T-cell (primary cell): ENCODE results near the gene STEAP3. TPM values are rescaled to one million over a fixed set of nuclear protein-coding genes. Genes with fewer than 3 reads are reported as not detected.

Experiments
- ATAC-seq, 4 experiments: fragments of 200-7000 bp in 3 of 4; fragments of 150-1000 bp in 1 of 4; cut with Tn5 transposase; replicated peaks in 1 of 4; 1 replicate in 3 of 4; 2 replicates in 1 of 4; pipeline ENCODE4 v1.10.0; 2021; ENCODE audit warnings: moderate library complexity in 3 of 4, mild to moderate bottlenecking in 2 of 4, moderate number of reproducible peaks in 1 of 4
- CTCF ChIA-PET, 2 donors: fragments of 300-600 bp; sonication (Branson Sonifier 250); formaldehyde crosslinking; loops; one replicate each; lab custom pipeline; 2022; ENCODE audit warnings: antibody characterized with exemption in 2 of 2; lab: Charles Lee
- POLR2A ChIA-PET, 2 donors: fragments of 300-600 bp; sonication (Branson Sonifier 250); formaldehyde crosslinking; loops; one replicate each; lab custom pipeline; 2022; ENCODE audit warnings: antibody characterized with exemption in 2 of 2; lab: Charles Lee
- DNase-seq, 35 experiments: peaks; one replicate each; pipeline versions ENCODE4 v3.0.0 to v3.0.0-alpha.2; 2013 to 2023
- H3K27ac ChIP-seq: one replicate; pipeline ENCODE4 v1.5.1; 2013; ENCODE audit warnings: low read length
- H3K27me3 ChIP-seq, 2 experiments: replicated peaks in 1 of 2; 1 replicate in 1 of 2; 2 replicates in 1 of 2; pipeline versions ENCODE4 v1.6.1 to v1.7.0; 2013; ENCODE audit warnings: low read length in 1 of 2, mixed read lengths in 1 of 2; ENCODE audit not compliant: control insufficient read depth in 2 of 2, insufficient read depth in 2 of 2; ENCODE audit errors: extremely low read depth in 1 of 2
- H3K36me3 ChIP-seq, 2 donors: 1 replicate in 1 of 2; 2 replicates in 1 of 2; pipeline versions ENCODE4 v1.6.1 to v1.7.0; 2013; ENCODE audit warnings: low read length in 1 of 2; ENCODE audit not compliant: control insufficient read depth in 2 of 2, insufficient read depth in 1 of 2; ENCODE audit errors: extremely low read depth in 1 of 2
- H3K4me1 ChIP-seq, 2 experiments: 1 replicate in 1 of 2; 2 replicates in 1 of 2; pipeline versions ENCODE4 v1.6.1 to v1.7.0; 2013; ENCODE audit warnings: low read length in 2 of 2, mixed read lengths in 1 of 2; ENCODE audit not compliant: insufficient read depth in 2 of 2, control insufficient read depth in 1 of 2; ENCODE audit errors: extremely low read depth in 1 of 2
- H3K4me3 ChIP-seq, 2 donors: 1 replicate in 1 of 2; 2 replicates in 1 of 2; pipeline versions ENCODE4 v1.5.1 to v1.7.0; 2013; ENCODE audit warnings: mild to moderate bottlenecking in 2 of 2, low read length in 1 of 2, moderate library complexity in 1 of 2; ENCODE audit not compliant: control insufficient read depth in 1 of 2; ENCODE audit errors: extremely low read depth in 1 of 2
- H3K9me3 ChIP-seq: 2 replicates; pipeline ENCODE4 v1.7.0; 2013
- H3K27ac Mint-ChIP-seq, 2 donors: one replicate each; pipeline ENCODE4 v1.8.0; 2020 to 2021; ENCODE audit warnings: mild to moderate bottlenecking in 2 of 2, mixed read lengths in 2 of 2
- H3K27me3 Mint-ChIP-seq, 2 donors: one replicate each; pipeline ENCODE4 v1.8.0; 2021 to 2022; ENCODE audit warnings: mixed read lengths in 2 of 2
- H3K36me3 Mint-ChIP-seq: one replicate; pipeline ENCODE4 v1.8.0; 2021; ENCODE audit warnings: mixed read lengths
- H3K4me1 Mint-ChIP-seq, 3 donors: one replicate each; pipeline ENCODE4 v1.8.0; 2020 to 2022; ENCODE audit warnings: mixed read lengths in 3 of 3, mild to moderate bottlenecking in 1 of 3
- H3K4me3 Mint-ChIP-seq, 3 donors: one replicate each; pipeline ENCODE4 v1.8.0; 2020 to 2022; ENCODE audit warnings: mild to moderate bottlenecking in 3 of 3, mixed read lengths in 3 of 3, moderate library complexity in 3 of 3
- H3K9me3 Mint-ChIP-seq, 3 donors: one replicate each; pipeline ENCODE4 v1.8.0; 2020 to 2022; ENCODE audit warnings: mixed read lengths in 3 of 3
- WGBS: methylation state at CpG from one replicate; pipeline ENCODE4 v1.1.5; 2013; ENCODE audit warnings: missing lambda C conversion rate; ENCODE audit not compliant: insufficient coverage; 5-methylcytosine and 5-hydroxymethylcytosine counted together
- total RNA-seq, 35 experiments: library from RNA in 6 of 35; stranded (reverse) in 6 of 35; fragments of 120-200 nt in 1 of 35; gene quantifications; one replicate each; pipeline versions ENCODE4 v1.2.1 to v1.2.4 and lab custom pipeline; 2013 to 2026

Gene STEAP3
- total RNA-seq, 5 donors from 2014 or later (not counting 1 experiment from before 2014, with no cell fraction given): 0.20 to 0.46 (median 0.23) TPM

- WGBS: 95% methylated on average over 3 of the region's 4 CpGs
- H3K4me3 Mint-ChIP-seq: no peak overlapping the region
- H3K4me1 ChIP-seq: no peaks in the 10 kb centered on the region
- no peak overlapping the region for H3K27ac Mint-ChIP-seq
- H3K4me1 Mint-ChIP-seq: no peaks in the 10 kb centered on the region
- H3K9me3 Mint-ChIP-seq: no peaks in the 10 kb centered on the region
- no peak for DNase-seq
- no peak overlapping the region for H3K27ac ChIP-seq
- H3K36me3 ChIP-seq: no peaks in the 10 kb centered on the region
- H3K27me3 Mint-ChIP-seq: no peaks in the 10 kb centered on the region
- ChIA-PET CTCF (no interaction called here), POLR2A (no interaction called here)
- ATAC-seq: no peak
- no peaks in the 10 kb centered on the region for H3K27me3 ChIP-seq
- no peaks in the 10 kb centered on the region for H3K9me3 ChIP-seq
- H3K36me3 Mint-ChIP-seq: peaks cover 7% of the 10 kb centered on the region
- H3K4me3 ChIP-seq: no peak overlapping the region
These were observed 59.4 kb downstream of the STEAP3 start for GRCh38 chr2:119282996-119283511.

- no peaks in the 10 kb centered on the region for H3K9me3 ChIP-seq
- no peaks in the 10 kb centered on the region for H3K9me3 Mint-ChIP-seq
- WGBS: 89% methylated on average over 6 of the region's 10 CpGs
- no peak overlapping the region for H3K4me3 ChIP-seq
- H3K36me3 ChIP-seq: no peaks in the 10 kb centered on the region
- no peaks in the 10 kb centered on the region for H3K27me3 ChIP-seq
- ATAC-seq (no peak), DNase-seq (no peak)
- no peaks in the 10 kb centered on the region for H3K4me1 ChIP-seq
- no peak overlapping the region for H3K27ac Mint-ChIP-seq
- ChIA-PET POLR2A (no interaction called here), CTCF (no interaction called here)
- H3K4me1 Mint-ChIP-seq: no peaks in the 10 kb centered on the region
- no peaks in the 10 kb centered on the region for H3K27me3 Mint-ChIP-seq
- H3K36me3 Mint-ChIP-seq: peaks cover 7% of the 10 kb centered on the region
- H3K4me3 Mint-ChIP-seq: no peak overlapping the region
- H3K27ac ChIP-seq: no peak overlapping the region
These were observed 60.3 kb downstream of the STEAP3 start for GRCh38 chr2:119283873-119284331.

- no peak for DNase-seq
- Histone ChIP-seq H3K4me3 (no peak overlapping the region), H3K4me1 (peaks cover 0 to 4% of the 10 kb centered on the region in 2 experiments), H3K27ac (no peak overlapping the region), H3K9me3 (no peaks in the 10 kb centered on the region), H3K36me3 (no peaks in the 10 kb centered on the region), H3K27me3 (no peaks in the 10 kb centered on the region)
- Mint-ChIP-seq H3K9me3 (no peaks in the 10 kb centered on the region), H3K27me3 (no peaks in the 10 kb centered on the region), H3K27ac (no peak overlapping the region), H3K36me3 (peaks cover 7% of the 10 kb centered on the region), H3K4me3 (no peak overlapping the region), H3K4me1 (peaks cover 0 to 4% (median 3%) of the 10 kb centered on the region in 3 donors)
- ATAC-seq: no peak
- ChIA-PET POLR2A (no interaction called here), CTCF (no interaction called here)
- 92% methylated on average over 6 of the region's 8 CpGs for WGBS
These were observed 63.0 kb downstream of the STEAP3 start for GRCh38 chr2:119286661-119287060.

GRCh38 chr2:119288576-119288975 is 64.9 kb downstream of the STEAP3 start:
- ATAC-seq (no peak), DNase-seq (no peak)
- Histone ChIP-seq H3K9me3 (no peaks in the 10 kb centered on the region), H3K27me3 (no peaks in the 10 kb centered on the region), H3K4me3 (no peak overlapping the region), H3K27ac (no peak overlapping the region), H3K4me1 (peaks cover 0 to 4% of the 10 kb centered on the region in 2 experiments), H3K36me3 (peaks cover 0 to 1% of the 10 kb centered on the region in 2 donors)
- POLR2A ChIA-PET: no interaction called here
- H3K9me3 Mint-ChIP-seq: no peaks in the 10 kb centered on the region
- CTCF ChIA-PET: no interaction called here
- no peaks in the 10 kb centered on the region for H3K27me3 Mint-ChIP-seq
- peaks cover 7% of the 10 kb centered on the region for H3K36me3 Mint-ChIP-seq
- H3K4me3 Mint-ChIP-seq: no peak overlapping the region
- no peak overlapping the region for H3K27ac Mint-ChIP-seq
- H3K4me1 Mint-ChIP-seq: peaks cover 0 to 4% (median 3%) of the 10 kb centered on the region in 3 donors
- 69% methylated on average over 2 of the region's 6 CpGs for WGBS

DNA sequence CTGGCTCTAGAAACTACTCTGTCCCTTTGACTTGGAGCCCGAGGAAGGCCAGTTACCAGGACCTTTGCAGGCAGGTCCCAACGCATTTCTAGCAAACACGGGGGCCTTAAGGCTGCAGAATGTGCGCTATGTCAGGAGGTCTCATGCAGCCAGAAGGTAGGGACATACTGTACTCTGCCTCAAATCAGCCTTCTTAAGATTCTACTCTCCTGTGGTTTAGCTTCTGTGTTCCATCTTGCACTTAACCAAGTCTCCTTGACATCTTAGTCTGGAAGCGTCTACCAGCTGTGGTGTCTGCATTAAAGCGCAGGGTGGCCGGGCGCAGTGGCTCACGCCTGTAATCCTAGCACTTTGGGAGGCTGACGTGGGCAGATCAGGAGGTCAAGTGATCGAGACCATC is 65.5 kb downstream of the STEAP3 start:
- no peak for DNase-seq
- no peaks in the 10 kb centered on the region for H3K9me3 ChIP-seq
- WGBS: 77% methylated on average over 10 of the region's 11 CpGs
- Mint-ChIP-seq H3K9me3 (no peaks in the 10 kb centered on the region), H3K27ac (no peak overlapping the region), H3K27me3 (no peaks in the 10 kb centered on the region), H3K4me3 (no peak overlapping the region), H3K4me1 (peaks cover 0 to 4% (median 3%) of the 10 kb centered on the region in 3 donors), H3K36me3 (peaks cover 7% of the 10 kb centered on the region)
- H3K4me3 ChIP-seq: no peak overlapping the region
- ATAC-seq: no peak
- no peaks in the 10 kb centered on the region for H3K27me3 ChIP-seq
- H3K36me3 ChIP-seq: peaks cover 0 to 2% of the 10 kb centered on the region in 2 donors
- CTCF ChIA-PET: no interaction called here
- peaks cover 0 to 4% of the 10 kb centered on the region in 2 experiments for H3K4me1 ChIP-seq
- POLR2A ChIA-PET: no interaction called here
- H3K27ac ChIP-seq: no peak overlapping the region

- ChIA-PET POLR2A (no interaction called here), CTCF (interaction anchor here in 1 of 2 donors (0.6 kb wide), 1 partner anchor 415 kb away, joined by 3 read pairs; no protein-coding TSS in a partner anchor)
- Mint-ChIP-seq H3K9me3 (no peaks in the 10 kb centered on the region), H3K4me1 (peaks cover 0 to 4% (median 3%) of the 10 kb centered on the region in 3 donors), H3K4me3 (no peak overlapping the region), H3K27ac (no peak overlapping the region), H3K36me3 (peaks cover 7% of the 10 kb centered on the region), H3K27me3 (no peaks in the 10 kb centered on the region)
- H3K4me1 ChIP-seq: peaks cover 0 to 4% of the 10 kb centered on the region in 2 experiments
- no peaks in the 10 kb centered on the region for H3K9me3 ChIP-seq
- H3K36me3 ChIP-seq: peaks cover 0 to 2% of the 10 kb centered on the region in 2 donors
- 68% methylated on average over 4 of the region's 6 CpGs for WGBS
- ATAC-seq (no peak), DNase-seq (no peak)
- H3K27ac ChIP-seq: no peak overlapping the region
- no peaks in the 10 kb centered on the region for H3K27me3 ChIP-seq
- no peak overlapping the region for H3K4me3 ChIP-seq
These were observed 66.0 kb downstream of the STEAP3 start for GRCh38 chr2:119289642-119290041.
